Liver (tissue), 3 donors: Measurements from ENCODE around the gene CES2.

ENCODE experiments used
- EGR1 ChIP-seq, 2 donors: IDR thresholded peaks; 2 replicates each; pipeline ENCODE4 v1.6.1; 2016 to 2018; ENCODE audit warnings: antibody characterized with exemption in 2 of 2, low read depth in 2 of 2
- TAF1 ChIP-seq: conservative IDR thresholded peaks from 2 replicates; pipeline ENCODE4 v1.6.1; 2016; ENCODE audit warnings: antibody characterized with exemption, mild to moderate bottlenecking
- YY1 ChIP-seq: IDR thresholded peaks from 2 replicates; pipeline ENCODE4 v1.6.1; 2016; ENCODE audit warnings: antibody characterized with exemption, mild to moderate bottlenecking
- ZBTB33 ChIP-seq: IDR thresholded peaks from 2 replicates; pipeline ENCODE4 v1.6.1; 2016; ENCODE audit warnings: antibody characterized with exemption
- TF ChIP-seq, protein P1 (sequence below): fragments of 150-350 bp; IDR thresholded peaks from 2 replicates; pipeline ENCODE4 v1.5.1; 2017; ENCODE audit warnings: improper control_type of control experiment, low read depth, low read length; ENCODE audit not compliant: missing input control
- TF ChIP-seq, protein P2 (sequence below): IDR thresholded peaks from 2 replicates; pipeline ENCODE4 v1.6.1; 2016; ENCODE audit warnings: antibody characterized with exemption, mild to moderate bottlenecking
- donor health status: healthy.
- donor health status: healthy.

DNA sequence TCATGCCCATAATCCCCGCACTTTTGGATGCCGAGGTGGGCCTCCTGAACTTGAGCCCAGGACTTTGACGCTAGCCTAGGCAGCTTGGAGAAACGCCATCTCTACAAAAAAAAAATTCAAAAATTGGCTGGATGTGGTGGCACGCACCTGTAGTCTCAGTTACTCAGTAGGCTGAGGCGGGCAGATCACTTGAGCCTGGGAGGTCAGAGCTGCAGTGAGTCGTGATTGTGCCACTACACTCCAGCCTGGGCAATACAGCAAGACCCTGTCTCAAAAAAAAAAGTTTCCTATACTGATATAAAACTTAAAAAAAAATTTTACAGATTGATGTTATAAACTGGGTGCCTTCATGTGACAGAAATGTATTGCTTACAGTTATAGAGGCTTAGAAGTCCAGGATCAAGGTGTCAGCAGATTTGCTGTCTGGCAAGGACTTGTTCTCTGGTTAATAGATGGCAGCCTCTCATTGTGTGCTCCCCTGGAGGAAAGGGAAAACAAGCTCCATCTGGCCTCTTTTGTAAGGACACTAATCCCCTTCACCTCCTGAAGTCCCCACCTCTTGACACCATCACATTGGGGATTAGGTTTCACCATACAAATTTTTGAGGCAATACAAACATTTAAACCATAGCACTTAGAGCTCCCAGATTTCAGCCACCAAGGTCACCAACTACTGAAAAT, 17.3 kb downstream of the CES2 start:
- TF ChIP-seq, protein P1, sequence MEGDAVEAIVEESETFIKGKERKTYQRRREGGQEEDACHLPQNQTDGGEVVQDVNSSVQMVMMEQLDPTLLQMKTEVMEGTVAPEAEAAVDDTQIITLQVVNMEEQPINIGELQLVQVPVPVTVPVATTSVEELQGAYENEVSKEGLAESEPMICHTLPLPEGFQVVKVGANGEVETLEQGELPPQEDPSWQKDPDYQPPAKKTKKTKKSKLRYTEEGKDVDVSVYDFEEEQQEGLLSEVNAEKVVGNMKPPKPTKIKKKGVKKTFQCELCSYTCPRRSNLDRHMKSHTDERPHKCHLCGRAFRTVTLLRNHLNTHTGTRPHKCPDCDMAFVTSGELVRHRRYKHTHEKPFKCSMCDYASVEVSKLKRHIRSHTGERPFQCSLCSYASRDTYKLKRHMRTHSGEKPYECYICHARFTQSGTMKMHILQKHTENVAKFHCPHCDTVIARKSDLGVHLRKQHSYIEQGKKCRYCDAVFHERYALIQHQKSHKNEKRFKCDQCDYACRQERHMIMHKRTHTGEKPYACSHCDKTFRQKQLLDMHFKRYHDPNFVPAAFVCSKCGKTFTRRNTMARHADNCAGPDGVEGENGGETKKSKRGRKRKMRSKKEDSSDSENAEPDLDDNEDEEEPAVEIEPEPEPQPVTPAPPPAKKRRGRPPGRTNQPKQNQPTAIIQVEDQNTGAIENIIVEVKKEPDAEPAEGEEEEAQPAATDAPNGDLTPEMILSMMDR: no peak
- TF ChIP-seq, protein P2, sequence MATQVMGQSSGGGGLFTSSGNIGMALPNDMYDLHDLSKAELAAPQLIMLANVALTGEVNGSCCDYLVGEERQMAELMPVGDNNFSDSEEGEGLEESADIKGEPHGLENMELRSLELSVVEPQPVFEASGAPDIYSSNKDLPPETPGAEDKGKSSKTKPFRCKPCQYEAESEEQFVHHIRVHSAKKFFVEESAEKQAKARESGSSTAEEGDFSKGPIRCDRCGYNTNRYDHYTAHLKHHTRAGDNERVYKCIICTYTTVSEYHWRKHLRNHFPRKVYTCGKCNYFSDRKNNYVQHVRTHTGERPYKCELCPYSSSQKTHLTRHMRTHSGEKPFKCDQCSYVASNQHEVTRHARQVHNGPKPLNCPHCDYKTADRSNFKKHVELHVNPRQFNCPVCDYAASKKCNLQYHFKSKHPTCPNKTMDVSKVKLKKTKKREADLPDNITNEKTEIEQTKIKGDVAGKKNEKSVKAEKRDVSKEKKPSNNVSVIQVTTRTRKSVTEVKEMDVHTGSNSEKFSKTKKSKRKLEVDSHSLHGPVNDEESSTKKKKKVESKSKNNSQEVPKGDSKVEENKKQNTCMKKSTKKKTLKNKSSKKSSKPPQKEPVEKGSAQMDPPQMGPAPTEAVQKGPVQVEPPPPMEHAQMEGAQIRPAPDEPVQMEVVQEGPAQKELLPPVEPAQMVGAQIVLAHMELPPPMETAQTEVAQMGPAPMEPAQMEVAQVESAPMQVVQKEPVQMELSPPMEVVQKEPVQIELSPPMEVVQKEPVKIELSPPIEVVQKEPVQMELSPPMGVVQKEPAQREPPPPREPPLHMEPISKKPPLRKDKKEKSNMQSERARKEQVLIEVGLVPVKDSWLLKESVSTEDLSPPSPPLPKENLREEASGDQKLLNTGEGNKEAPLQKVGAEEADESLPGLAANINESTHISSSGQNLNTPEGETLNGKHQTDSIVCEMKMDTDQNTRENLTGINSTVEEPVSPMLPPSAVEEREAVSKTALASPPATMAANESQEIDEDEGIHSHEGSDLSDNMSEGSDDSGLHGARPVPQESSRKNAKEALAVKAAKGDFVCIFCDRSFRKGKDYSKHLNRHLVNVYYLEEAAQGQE: no peak
- TF ChIP-seq ZBTB33 (no peak), YY1 (no peak), TAF1 (no peak), EGR1 (IDR thresholded peaks at IDR 0.05; ENCODE audit: low read depth in 2 of 2) (no peak)
